Stomach (tissue), 4 donors: Measurements from ENCODE around the gene CASP8AP2.

Source experiments
- EP300 ChIP-seq: sonication (generic); formaldehyde crosslinking; IDR thresholded peaks from one replicate; pipeline ENCODE4 v1.6.1; 2017; ENCODE audit warnings: antibody characterized with exemption
- POLR2A ChIP-seq, 4 donors: fragments of 450-650 bp; IDR thresholded peaks; one replicate each; pipeline ENCODE4 v1.6.1; 2016; ENCODE audit warnings: antibody characterized with exemption in 4 of 4, control low read depth in 2 of 4, mild to moderate bottlenecking in 1 of 4, moderate library complexity in 1 of 4
- POLR2AphosphoS5 ChIP-seq, 3 donors: sonication (generic); formaldehyde crosslinking; IDR thresholded peaks; one replicate each; pipeline ENCODE4 v1.6.1; 2016; ENCODE audit warnings: antibody characterized with exemption in 3 of 3
- TF ChIP-seq, protein P1 (sequence below), 7 experiments: fragments of 450-650 bp in 4 of 7; fragments of 200-600 bp in 3 of 7; sonication (generic) in 3 of 7; IDR thresholded peaks; one replicate each; pipeline ENCODE4 v1.5.1; 2016 to 2019; ENCODE audit warnings: antibody characterized with exemption in 7 of 7, control low read depth in 2 of 7, mild to moderate bottlenecking in 1 of 7

GRCh38 chr6:89853068-89853467, 23.4 kb downstream of the CASP8AP2 start:
- TF ChIP-seq EP300 (no peak), POLR2AphosphoS5 (IDR thresholded peaks at IDR 0.05) (no peak), POLR2A (IDR thresholded peaks at IDR 0.05) (no peak)
- TF ChIP-seq, protein P1, sequence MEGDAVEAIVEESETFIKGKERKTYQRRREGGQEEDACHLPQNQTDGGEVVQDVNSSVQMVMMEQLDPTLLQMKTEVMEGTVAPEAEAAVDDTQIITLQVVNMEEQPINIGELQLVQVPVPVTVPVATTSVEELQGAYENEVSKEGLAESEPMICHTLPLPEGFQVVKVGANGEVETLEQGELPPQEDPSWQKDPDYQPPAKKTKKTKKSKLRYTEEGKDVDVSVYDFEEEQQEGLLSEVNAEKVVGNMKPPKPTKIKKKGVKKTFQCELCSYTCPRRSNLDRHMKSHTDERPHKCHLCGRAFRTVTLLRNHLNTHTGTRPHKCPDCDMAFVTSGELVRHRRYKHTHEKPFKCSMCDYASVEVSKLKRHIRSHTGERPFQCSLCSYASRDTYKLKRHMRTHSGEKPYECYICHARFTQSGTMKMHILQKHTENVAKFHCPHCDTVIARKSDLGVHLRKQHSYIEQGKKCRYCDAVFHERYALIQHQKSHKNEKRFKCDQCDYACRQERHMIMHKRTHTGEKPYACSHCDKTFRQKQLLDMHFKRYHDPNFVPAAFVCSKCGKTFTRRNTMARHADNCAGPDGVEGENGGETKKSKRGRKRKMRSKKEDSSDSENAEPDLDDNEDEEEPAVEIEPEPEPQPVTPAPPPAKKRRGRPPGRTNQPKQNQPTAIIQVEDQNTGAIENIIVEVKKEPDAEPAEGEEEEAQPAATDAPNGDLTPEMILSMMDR (IDR thresholded peaks at IDR 0.05): no peak
